Spleen (tissue), 7 donors: ENCODE data around the gene INPP4A.

ENCODE experiments used
- POLR2A ChIP-seq, 3 donors: fragments of 450-650 bp; IDR thresholded peaks; one replicate each; pipeline ENCODE4 v1.5.1; 2017; ENCODE audit warnings: antibody characterized with exemption in 3 of 3, mild to moderate bottlenecking in 1 of 3
- POLR2AphosphoS5 ChIP-seq, 3 donors: sonication (generic); formaldehyde crosslinking; IDR thresholded peaks; one replicate each; pipeline ENCODE4 v1.5.1; 2017; ENCODE audit warnings: antibody characterized with exemption in 3 of 3
- TF ChIP-seq, protein P1 (sequence below), 11 experiments: fragments of 200-600 bp in 7 of 11; fragments of 450-650 bp in 4 of 11; sonication (generic) in 4 of 11; IDR thresholded peaks in 8 of 11; conservative IDR thresholded peaks in 3 of 11; 1 replicate in 7 of 11; 2 replicates in 4 of 11; pipeline versions ENCODE4 v1.4.0 to v1.8.0; 2016 to 2021; ENCODE audit warnings: antibody characterized with exemption in 11 of 11, inconsistent platforms in 4 of 11, mild to moderate bottlenecking in 1 of 11
- donor health status: DM: no; HTN: no; CAD: no; lungs with moderate emphysema.
- donor health status: DM: no; HTN: no; CAD: no.
- donor health status: DM: no; HTN: no; CAD: no.

DNA sequence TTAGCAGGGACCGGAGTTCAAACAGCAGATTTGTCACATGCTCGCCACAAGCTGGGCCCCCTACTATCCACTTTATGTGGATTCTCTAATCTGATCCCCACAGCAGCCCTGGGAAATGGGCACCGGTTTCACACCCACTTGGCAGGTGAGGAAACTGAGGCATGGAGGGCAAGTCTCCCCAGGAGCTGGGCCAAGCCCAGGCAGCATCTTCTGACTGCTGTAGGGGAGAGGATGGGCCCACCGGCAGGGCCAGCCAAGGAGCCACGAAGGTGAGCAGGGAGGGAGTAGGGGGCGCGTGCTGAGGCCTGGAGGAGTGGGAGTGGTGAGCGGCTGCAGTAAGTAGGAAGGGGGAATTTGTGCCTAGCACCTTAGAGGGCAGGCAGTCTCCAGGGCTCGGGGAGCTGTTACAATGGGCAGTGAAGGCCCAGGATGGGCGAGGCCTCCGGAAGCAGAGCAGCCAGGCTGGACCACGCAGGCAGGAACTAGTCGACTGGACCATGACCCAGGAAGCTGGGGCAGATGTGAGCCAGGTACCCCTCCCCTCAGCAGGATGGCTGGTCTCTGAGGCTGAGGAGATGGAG lies 126.6 kb downstream of the INPP4A start:
- TF ChIP-seq, protein P1, sequence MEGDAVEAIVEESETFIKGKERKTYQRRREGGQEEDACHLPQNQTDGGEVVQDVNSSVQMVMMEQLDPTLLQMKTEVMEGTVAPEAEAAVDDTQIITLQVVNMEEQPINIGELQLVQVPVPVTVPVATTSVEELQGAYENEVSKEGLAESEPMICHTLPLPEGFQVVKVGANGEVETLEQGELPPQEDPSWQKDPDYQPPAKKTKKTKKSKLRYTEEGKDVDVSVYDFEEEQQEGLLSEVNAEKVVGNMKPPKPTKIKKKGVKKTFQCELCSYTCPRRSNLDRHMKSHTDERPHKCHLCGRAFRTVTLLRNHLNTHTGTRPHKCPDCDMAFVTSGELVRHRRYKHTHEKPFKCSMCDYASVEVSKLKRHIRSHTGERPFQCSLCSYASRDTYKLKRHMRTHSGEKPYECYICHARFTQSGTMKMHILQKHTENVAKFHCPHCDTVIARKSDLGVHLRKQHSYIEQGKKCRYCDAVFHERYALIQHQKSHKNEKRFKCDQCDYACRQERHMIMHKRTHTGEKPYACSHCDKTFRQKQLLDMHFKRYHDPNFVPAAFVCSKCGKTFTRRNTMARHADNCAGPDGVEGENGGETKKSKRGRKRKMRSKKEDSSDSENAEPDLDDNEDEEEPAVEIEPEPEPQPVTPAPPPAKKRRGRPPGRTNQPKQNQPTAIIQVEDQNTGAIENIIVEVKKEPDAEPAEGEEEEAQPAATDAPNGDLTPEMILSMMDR (IDR thresholded peaks at IDR 0.05 in 8 of 11, conservative IDR thresholded peaks at IDR 0.05 in 3 of 11), result no peak
- TF ChIP-seq POLR2AphosphoS5 (IDR thresholded peaks at IDR 0.05) (peak in 1 of 3 donors; percentile 22), POLR2A (IDR thresholded peaks at IDR 0.05) (no peak)
